HCT116 (cell line): Measurements from ENCODE around the gene TELO2. TPM values are rescaled to one million over a fixed set of nuclear protein-coding genes. Genes with fewer than 3 reads are reported as not detected.

ENCODE experiments used
- ATAC-seq: fragments of 200-7000 bp; cut with Tn5 transposase; 2 replicates; pipeline ENCODE4 v1.9.1; 2020; ENCODE audit warnings: mild to moderate bottlenecking, moderate library complexity
- BruUV-seq: library from RNA; stranded (reverse); fragments of 400-500 nt; replicated peaks from 2 replicates; lab custom pipeline; 2021; lab: Mats Ljungman, UMichigan
- CTCF ChIA-PET: fragments of 300-600 bp; sonication (Branson Sonifier 250); formaldehyde crosslinking; loops from one replicate; lab custom pipeline; 2021; ENCODE audit warnings: antibody characterized with exemption; lab: Charles Lee
- POLR2A ChIA-PET: fragments of 300-600, 350-600 bp; sonication (Branson Sonifier 250); formaldehyde crosslinking; loops from one replicate; lab custom pipeline; 2021; ENCODE audit warnings: antibody characterized with exemption; lab: Charles Lee
- RAD21 ChIA-PET, 2 experiments: fragments of 300-600 bp; sonication (Branson Sonifier 250); formaldehyde crosslinking; loops; one replicate each; lab custom pipeline; 2023; ENCODE audit warnings: low total read pairs in 2 of 2; ENCODE audit not compliant: uncharacterized antibody in 2 of 2, unreplicated experiment in 2 of 2, low non-redundant PET in 1 of 2; lab: Charles Lee
- DNase-seq: peaks from one replicate; pipeline ENCODE4 v3.0.0-alpha.2; 2010; ENCODE audit warnings: low read depth, low spot score
- H2AFZ ChIP-seq: fragments of 200-600 bp; shearing (Covaris generic), sonication (generic); 2 replicates; pipeline ENCODE4 v1.6.1; 2017; ENCODE audit warnings: low read depth, mixed run types, mixed read lengths, antibody characterized with exemption, low read length; ENCODE audit not compliant: poor library complexity, severe bottlenecking
- H3K27ac ChIP-seq: 2 replicates; pipeline ENCODE4 v1.5.1; 2012; ENCODE audit warnings: low read depth, low read length
- H3K27me3 ChIP-seq: fragments of 200-600 bp; sonication (generic); 2 replicates; pipeline ENCODE4 v1.6.1; 2016; ENCODE audit warnings: mixed run types, low read length, mixed read lengths; ENCODE audit not compliant: insufficient read depth
- H3K36me3 ChIP-seq, 2 experiments: fragments of 200-500 bp in 1 of 2; fragments of 200-600 bp in 1 of 2; sonication (Bioruptor generic) in 1 of 2; sonication (generic) in 1 of 2; 2 replicates each; pipeline versions ENCODE4 v1.5.1 to v1.6.1; 2014 to 2016; ENCODE audit warnings: low read length in 2 of 2, inconsistent platforms in 1 of 2, mixed read lengths in 1 of 2, mixed run types in 1 of 2; ENCODE audit not compliant: insufficient read depth in 2 of 2, control insufficient read depth in 1 of 2
- H3K4me1 ChIP-seq, 2 experiments: fragments of 200-600 bp in 1 of 2; sonication (generic) in 1 of 2; 2 replicates each; pipeline versions ENCODE4 v1.5.1 to v1.6.1; 2012 to 2017; ENCODE audit warnings: low read length in 2 of 2, inconsistent platforms in 1 of 2, mild to moderate bottlenecking in 1 of 2, mixed read lengths in 1 of 2, mixed run types in 1 of 2, moderate library complexity in 1 of 2; ENCODE audit not compliant: insufficient read depth in 2 of 2, control insufficient read depth in 1 of 2
- H3K4me2 ChIP-seq: fragments of 200-600 bp; sonication (generic); 2 replicates; pipeline ENCODE4 v1.6.1; 2017; ENCODE audit warnings: mixed run types, low read length, mixed read lengths
- H3K4me3 ChIP-seq, 2 experiments: fragments of 200-600 bp in 1 of 2; sonication (generic) in 1 of 2; replicated peaks in 1 of 2; 2 replicates each; pipeline ENCODE4 v1.5.1; 2011 to 2016; ENCODE audit warnings: low read length in 2 of 2, control low read depth in 1 of 2, low read depth in 1 of 2, mild to moderate bottlenecking in 1 of 2, mixed read lengths in 1 of 2, mixed run types in 1 of 2
- H3K79me2 ChIP-seq: fragments of 200-600 bp; sonication (generic); 2 replicates; pipeline ENCODE4 v1.6.1; 2017; ENCODE audit warnings: mild to moderate bottlenecking, mixed run types, low read length, moderate library complexity, mixed read lengths; ENCODE audit not compliant: insufficient read depth
- H3K9ac ChIP-seq: fragments of 200-600 bp; sonication (generic); 2 replicates; pipeline ENCODE4 v1.6.1; 2016; ENCODE audit warnings: low read length, mixed read lengths
- H3K9me2 ChIP-seq: fragments of 200-600 bp; sonication (generic), shearing (Covaris generic); 2 replicates; pipeline ENCODE4 v1.6.1; 2017; ENCODE audit warnings: mixed run types, mild to moderate bottlenecking, moderate library complexity; ENCODE audit not compliant: insufficient read depth
- H3K9me3 ChIP-seq, 2 experiments: fragments of 200-500 bp in 1 of 2; fragments of 200-600 bp in 1 of 2; sonication (Bioruptor generic) in 1 of 2; sonication (generic) in 1 of 2; 2 replicates each; pipeline ENCODE4 v1.6.1; 2014 to 2017; ENCODE audit warnings: low read length in 2 of 2, mixed read lengths in 2 of 2, inconsistent platforms in 1 of 2, low read depth in 1 of 2, mild to moderate bottlenecking in 1 of 2, mixed run types in 1 of 2, moderate library complexity in 1 of 2; ENCODE audit not compliant: control insufficient read depth in 1 of 2, insufficient read depth in 1 of 2
- H4K20me1 ChIP-seq: fragments of 200-600 bp; sonication (generic), shearing (Covaris generic); 2 replicates; pipeline ENCODE4 v1.6.1; 2017; ENCODE audit warnings: mixed run types, mild to moderate bottlenecking, moderate library complexity; ENCODE audit not compliant: insufficient read depth
- CBX3 ChIP-seq: IDR thresholded peaks from 2 replicates; pipeline ENCODE4 v1.6.1; 2012; ENCODE audit warnings: low read depth
- CEBPB ChIP-seq: IDR thresholded peaks from 2 replicates; pipeline ENCODE4 v1.6.1; 2012; ENCODE audit warnings: low read depth
- EGR1 ChIP-seq: IDR thresholded peaks from 2 replicates; pipeline ENCODE4 v1.6.1; 2012; ENCODE audit warnings: low read depth
- ELF1 ChIP-seq: IDR thresholded peaks from 2 replicates; pipeline ENCODE4 v1.6.1; 2012; ENCODE audit warnings: low read depth, borderline replicate concordance
- EZH2 ChIP-seq: fragments of 200-600 bp; sonication (generic); IDR thresholded peaks from 2 replicates; pipeline ENCODE4 v1.6.1; 2017; ENCODE audit warnings: antibody characterized with exemption, mixed run types
- EZH2phosphoT487 ChIP-seq: fragments of 200-600 bp; IDR thresholded peaks from 2 replicates; pipeline ENCODE4 v1.6.1; 2018; ENCODE audit warnings: antibody characterized with exemption, borderline replicate concordance
- FOSL1 ChIP-seq: IDR thresholded peaks from 2 replicates; pipeline ENCODE4 v1.6.1; 2012; ENCODE audit warnings: low read depth
- JUND ChIP-seq: IDR thresholded peaks from 2 replicates; pipeline ENCODE4 v1.6.1; 2012
- MAX ChIP-seq: IDR thresholded peaks from 2 replicates; pipeline ENCODE4 v1.6.1; 2012
- POLR2A ChIP-seq: IDR thresholded peaks from 2 replicates; pipeline ENCODE4 v1.7.0; 2011; ENCODE audit warnings: borderline replicate concordance; ENCODE audit not compliant: insufficient read depth, insufficient read length; ENCODE audit errors: extremely low read depth
- POLR2AphosphoS5 ChIP-seq: IDR thresholded peaks from 2 replicates; pipeline ENCODE4 v1.6.1; 2011; ENCODE audit warnings: mild to moderate bottlenecking, low read depth, low read length, moderate library complexity
- RAD21 ChIP-seq: IDR thresholded peaks from 2 replicates; pipeline ENCODE4 v1.6.1; 2012; ENCODE audit warnings: low read depth, mild to moderate bottlenecking
- SIN3A ChIP-seq: IDR thresholded peaks from 2 replicates; pipeline ENCODE4 v1.6.1; 2012; ENCODE audit warnings: low read depth
- SRF ChIP-seq: IDR thresholded peaks from 2 replicates; pipeline ENCODE4 v1.6.1; 2012; ENCODE audit warnings: low read depth
- YY1 ChIP-seq: IDR thresholded peaks from 2 replicates; pipeline ENCODE4 v1.6.1; 2011; ENCODE audit warnings: low read length, low read depth, moderate library complexity, mild to moderate bottlenecking; ENCODE audit not compliant: insufficient replicate concordance; ENCODE audit errors: extremely low read depth
- ZFX ChIP-seq: fragments of 450-650 bp; IDR thresholded peaks from 2 replicates; pipeline ENCODE4 v1.6.1; 2017
- ZNF274 ChIP-seq: fragments of 200-500 bp; sonication (Bioruptor generic); IDR thresholded peaks from 2 replicates; pipeline ENCODE4 v1.6.1; 2014; ENCODE audit warnings: mild to moderate bottlenecking, low read depth, low read length, inconsistent platforms
- intact Hi-C: fragments of 100-400 bp; cut with micrococcal nuclease; formaldehyde crosslinking; loops from 2 replicates; pipeline ENCODE4 v1.10.0; 2022
- total RNA-seq: library from RNA; stranded (reverse); gene quantifications from one replicate; pipeline ENCODE4 v1.2.1, GENCODE V29; 2021; ENCODE audit not compliant: unreplicated experiment
- TF ChIP-seq, protein P1 (sequence below): IDR thresholded peaks from 2 replicates; pipeline ENCODE4 v1.6.1; 2011; ENCODE audit warnings: mild to moderate bottlenecking, low read length, moderate library complexity; ENCODE audit not compliant: insufficient replicate concordance; ENCODE audit errors: extremely low read depth
- TF ChIP-seq, protein P2 (sequence below): IDR thresholded peaks from 2 replicates; pipeline ENCODE4 v1.6.1; 2012
- TF ChIP-seq, protein P3 (sequence below), 3 experiments: fragments of 200-600 bp in 1 of 3; sonication (generic) in 1 of 3; IDR thresholded peaks in 2 of 3; conservative IDR thresholded peaks in 1 of 3; 2 replicates each; pipeline ENCODE4 v1.5.1; 2012 to 2017; ENCODE audit warnings: low read depth in 2 of 3, low read length in 2 of 3, antibody characterized with exemption in 1 of 3, borderline replicate concordance in 1 of 3, control low read depth in 1 of 3, mild to moderate bottlenecking in 1 of 3, mixed read lengths in 1 of 3, mixed run types in 1 of 3, moderate library complexity in 1 of 3; ENCODE audit not compliant: insufficient read depth in 1 of 3

Gene TELO2
- total RNA-seq, 1 experiment from 2014 or later = 74.3 TPM

DNA sequence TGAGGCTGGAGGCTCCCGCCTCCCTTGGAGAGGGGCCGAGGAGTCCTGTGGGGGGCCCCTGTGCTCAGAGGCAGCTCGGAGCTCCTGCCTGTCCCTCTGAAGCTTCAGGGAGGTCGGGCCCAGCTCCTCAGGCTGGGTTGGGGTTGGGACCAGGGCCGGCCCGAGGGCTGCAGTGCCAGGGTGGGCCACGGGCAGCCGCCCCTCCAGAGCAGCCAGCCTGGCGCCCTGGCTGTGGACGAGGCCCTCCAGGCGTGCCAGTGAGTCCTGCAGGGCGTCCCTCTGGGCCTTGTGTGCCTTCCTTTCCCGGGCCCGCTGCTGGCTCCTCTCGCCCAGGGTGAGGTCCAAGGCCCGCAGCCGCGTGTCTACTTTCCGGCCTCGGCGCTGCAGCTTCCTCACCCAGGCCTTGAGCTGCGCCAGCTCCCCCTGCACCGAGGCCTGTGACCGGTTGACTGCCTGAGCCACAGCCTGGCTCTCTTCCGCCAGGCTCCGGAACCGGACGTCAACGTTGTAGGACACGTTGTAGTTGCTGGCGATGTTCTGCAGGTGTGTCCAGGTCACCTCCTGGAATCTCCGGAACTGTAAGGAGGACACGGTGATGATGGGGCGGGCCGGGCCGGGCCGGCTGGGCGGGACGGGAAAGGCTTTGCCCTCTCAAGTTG lies 5.6 kb upstream of the TELO2 start:
- ChIA-PET CTCF (no interaction called here), POLR2A (no interaction called here), RAD21 (no interaction called here)
- no peak overlapping the region for H3K4me3 ChIP-seq
- H3K27ac ChIP-seq = no peak overlapping the region
- no peaks in the 10 kb centered on the region for H3K9me3 ChIP-seq
- H3K4me1 ChIP-seq = peaks cover 1 to 4% of the 10 kb centered on the region in 2 experiments
- DNase-seq (no peak), ATAC-seq (no peak)
- H3K79me2 ChIP-seq = no peaks in the 10 kb centered on the region
- H2AFZ ChIP-seq = no peak overlapping the region
- no peaks in the 10 kb centered on the region for H3K27me3 ChIP-seq
- TF ChIP-seq ELF1 = no peak
- TF ChIP-seq FOSL1 = no peak
- no peak for TF ChIP-seq YY1
- TF ChIP-seq POLR2A = no peak
- no peak for TF ChIP-seq ZFX
- TF ChIP-seq EZH2phosphoT487 = no peak
- no peak for TF ChIP-seq EZH2
- TF ChIP-seq, protein P1, sequence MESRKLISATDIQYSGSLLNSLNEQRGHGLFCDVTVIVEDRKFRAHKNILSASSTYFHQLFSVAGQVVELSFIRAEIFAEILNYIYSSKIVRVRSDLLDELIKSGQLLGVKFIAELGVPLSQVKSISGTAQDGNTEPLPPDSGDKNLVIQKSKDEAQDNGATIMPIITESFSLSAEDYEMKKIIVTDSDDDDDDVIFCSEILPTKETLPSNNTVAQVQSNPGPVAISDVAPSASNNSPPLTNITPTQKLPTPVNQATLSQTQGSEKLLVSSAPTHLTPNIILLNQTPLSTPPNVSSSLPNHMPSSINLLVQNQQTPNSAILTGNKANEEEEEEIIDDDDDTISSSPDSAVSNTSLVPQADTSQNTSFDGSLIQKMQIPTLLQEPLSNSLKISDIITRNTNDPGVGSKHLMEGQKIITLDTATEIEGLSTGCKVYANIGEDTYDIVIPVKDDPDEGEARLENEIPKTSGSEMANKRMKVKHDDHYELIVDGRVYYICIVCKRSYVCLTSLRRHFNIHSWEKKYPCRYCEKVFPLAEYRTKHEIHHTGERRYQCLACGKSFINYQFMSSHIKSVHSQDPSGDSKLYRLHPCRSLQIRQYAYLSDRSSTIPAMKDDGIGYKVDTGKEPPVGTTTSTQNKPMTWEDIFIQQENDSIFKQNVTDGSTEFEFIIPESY = no peak
- TF ChIP-seq, protein P2, sequence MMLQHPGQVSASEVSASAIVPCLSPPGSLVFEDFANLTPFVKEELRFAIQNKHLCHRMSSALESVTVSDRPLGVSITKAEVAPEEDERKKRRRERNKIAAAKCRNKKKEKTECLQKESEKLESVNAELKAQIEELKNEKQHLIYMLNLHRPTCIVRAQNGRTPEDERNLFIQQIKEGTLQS = no peak
- TF ChIP-seq CEBPB = no peak
- no peak for TF ChIP-seq RAD21
- TF ChIP-seq SIN3A = no peak
- TF ChIP-seq, protein P3, sequence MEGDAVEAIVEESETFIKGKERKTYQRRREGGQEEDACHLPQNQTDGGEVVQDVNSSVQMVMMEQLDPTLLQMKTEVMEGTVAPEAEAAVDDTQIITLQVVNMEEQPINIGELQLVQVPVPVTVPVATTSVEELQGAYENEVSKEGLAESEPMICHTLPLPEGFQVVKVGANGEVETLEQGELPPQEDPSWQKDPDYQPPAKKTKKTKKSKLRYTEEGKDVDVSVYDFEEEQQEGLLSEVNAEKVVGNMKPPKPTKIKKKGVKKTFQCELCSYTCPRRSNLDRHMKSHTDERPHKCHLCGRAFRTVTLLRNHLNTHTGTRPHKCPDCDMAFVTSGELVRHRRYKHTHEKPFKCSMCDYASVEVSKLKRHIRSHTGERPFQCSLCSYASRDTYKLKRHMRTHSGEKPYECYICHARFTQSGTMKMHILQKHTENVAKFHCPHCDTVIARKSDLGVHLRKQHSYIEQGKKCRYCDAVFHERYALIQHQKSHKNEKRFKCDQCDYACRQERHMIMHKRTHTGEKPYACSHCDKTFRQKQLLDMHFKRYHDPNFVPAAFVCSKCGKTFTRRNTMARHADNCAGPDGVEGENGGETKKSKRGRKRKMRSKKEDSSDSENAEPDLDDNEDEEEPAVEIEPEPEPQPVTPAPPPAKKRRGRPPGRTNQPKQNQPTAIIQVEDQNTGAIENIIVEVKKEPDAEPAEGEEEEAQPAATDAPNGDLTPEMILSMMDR (IDR thresholded peaks at IDR 0.05 in 2 of 3, conservative IDR thresholded peaks at IDR 0.05 in 1 of 3; ENCODE audit: borderline replicate concordance in 1 of 3, insufficient read depth in 1 of 3, low read depth in 2 of 3, low read length in 2 of 3) = no peak
- TF ChIP-seq EGR1 = no peak
- no peak for TF ChIP-seq POLR2AphosphoS5
- TF ChIP-seq ZNF274 = no peak
- no peak for TF ChIP-seq MAX
- TF ChIP-seq SRF = no peak
- TF ChIP-seq CBX3 = no peak
- no peak for TF ChIP-seq JUND
- H3K9ac ChIP-seq = no peak overlapping the region
- H3K9me2 ChIP-seq = no peaks in the 10 kb centered on the region
- intact Hi-C loops = no loop called here
- H3K36me3 ChIP-seq = no peaks in the 10 kb centered on the region
- no peaks in the 10 kb centered on the region for H4K20me1 ChIP-seq
- BruUV-seq = no TSS peak
- H3K4me2 ChIP-seq = no peak overlapping the region
